GM04503 (cell line): ENCODE measurements around the gene ZNF644.
"Not testable (repeated sequence)": the region's sequence is repeated elsewhere in the genome, so short reads cannot be mapped to it uniquely, and the experiment has no call there.

Source experiments
- DNase-seq: peaks from one replicate; pipeline ENCODE4 v3.0.0-alpha.2; 2012; ENCODE audit warnings: low read depth

The ZNF644 gene

DNA sequence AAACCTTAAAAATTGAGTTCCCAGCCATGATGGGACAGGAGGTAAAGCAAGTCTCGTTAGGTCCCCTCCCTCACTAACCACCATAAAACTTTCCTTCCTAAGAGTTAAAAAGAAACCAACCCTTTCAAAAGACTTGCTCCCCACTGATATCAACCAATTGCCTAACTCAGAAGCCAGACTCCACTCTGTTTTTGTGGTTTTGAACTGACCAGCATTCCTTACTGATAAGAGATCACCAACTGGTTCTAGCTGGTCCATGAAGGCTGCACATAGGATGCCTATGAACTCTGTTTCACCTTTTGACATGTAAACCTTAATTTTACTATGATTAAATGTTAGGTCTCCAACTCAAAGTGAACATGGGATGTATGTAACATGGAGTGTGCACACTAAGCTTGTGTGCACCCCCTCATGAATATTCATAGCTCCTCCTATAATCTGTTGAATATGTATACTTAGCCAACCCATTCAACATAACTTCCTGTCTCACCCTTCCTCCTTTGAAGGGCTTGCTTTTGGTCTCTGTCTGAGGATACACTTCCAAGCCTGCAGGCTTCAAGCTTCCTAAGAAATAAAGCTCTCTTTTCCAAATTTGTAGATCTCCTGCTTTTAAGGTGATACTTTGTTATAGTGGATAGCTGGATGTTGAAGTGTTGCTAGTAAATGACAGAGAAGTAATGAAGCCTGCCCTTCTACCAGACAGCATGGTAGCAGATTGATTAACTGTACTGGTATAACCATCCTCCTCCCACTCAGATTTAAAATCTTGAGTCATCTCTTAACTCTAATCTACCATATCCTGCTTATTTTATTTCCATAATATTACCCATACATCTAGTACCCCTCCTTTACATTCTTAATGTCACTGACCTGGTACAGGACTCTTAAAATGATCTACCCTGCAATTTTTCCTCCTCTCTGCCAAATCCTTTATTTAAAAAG, 95.6 kb downstream of the ZNF644 start:
- peak; percentile 42 for DNase-seq

- DNase-seq = no peak
Measured at GRCh38 chr1:90924982-90925381, 96.9 kb downstream of the ZNF644 start.

GRCh38 chr1:90922996-90923395, 98.8 kb downstream of the ZNF644 start:
- no peak for DNase-seq

GRCh38 chr1:90922202-90922601, 99.6 kb downstream of the ZNF644 start:
- DNase-seq = no peak

DNA sequence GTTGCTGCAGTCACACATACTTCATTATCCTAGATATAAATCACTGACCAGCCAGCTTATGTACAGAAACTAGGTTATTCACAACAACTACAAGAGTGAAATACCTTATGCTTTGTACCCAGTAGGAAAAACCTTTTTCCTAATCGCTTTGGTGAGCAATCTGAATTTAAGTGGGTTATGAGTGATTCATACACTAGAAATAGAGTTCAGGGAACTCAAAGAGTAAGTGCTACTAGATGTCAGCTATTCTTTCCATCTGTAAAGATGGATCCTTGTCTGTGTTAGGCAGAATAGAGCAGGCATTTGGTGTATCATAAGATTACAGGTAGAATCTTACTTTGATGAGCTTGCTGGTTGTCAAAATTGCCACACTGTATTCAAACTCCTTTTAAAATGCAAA, 101.9 kb downstream of the ZNF644 start:
- no peak for DNase-seq

GRCh38 chr1:90919190-90919719, 102.6 kb downstream of the ZNF644 start:
- DNase-seq = no peak

GRCh38 chr1:90911353-90911752, 110.5 kb downstream of the ZNF644 start:
- no peak for DNase-seq

DNA sequence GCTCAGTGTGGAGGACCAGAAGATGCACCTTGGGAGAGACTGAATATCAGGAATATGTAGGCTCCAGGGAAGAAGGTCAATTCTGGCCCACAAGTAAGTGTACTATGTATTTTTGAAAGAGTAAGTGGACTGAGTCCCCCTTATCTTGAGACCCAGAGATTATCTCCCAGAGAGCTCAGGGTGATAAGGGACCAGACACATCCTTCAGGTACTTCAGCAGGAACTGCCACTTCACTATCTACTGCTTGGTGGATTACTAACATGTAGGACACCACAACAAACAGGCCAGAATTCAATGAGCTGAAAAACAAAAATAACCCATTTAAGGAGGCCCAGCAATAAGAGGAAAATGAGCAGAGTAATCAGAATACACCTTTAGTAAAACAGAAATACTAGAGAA, 119.2 kb downstream of the ZNF644 start:
- DNase-seq = no peak

- no peak for DNase-seq
Measured at GRCh38 chr1:90899263-90899662, 122.6 kb downstream of the ZNF644 start.

- not testable (repeated sequence) for DNase-seq
Measured at GRCh38 chr1:90893679-90894078, 128.2 kb downstream of the ZNF644 start.

- DNase-seq = not testable (repeated sequence)
Measured at GRCh38 chr1:90892884-90893283, 129.0 kb downstream of the ZNF644 start.

DNA sequence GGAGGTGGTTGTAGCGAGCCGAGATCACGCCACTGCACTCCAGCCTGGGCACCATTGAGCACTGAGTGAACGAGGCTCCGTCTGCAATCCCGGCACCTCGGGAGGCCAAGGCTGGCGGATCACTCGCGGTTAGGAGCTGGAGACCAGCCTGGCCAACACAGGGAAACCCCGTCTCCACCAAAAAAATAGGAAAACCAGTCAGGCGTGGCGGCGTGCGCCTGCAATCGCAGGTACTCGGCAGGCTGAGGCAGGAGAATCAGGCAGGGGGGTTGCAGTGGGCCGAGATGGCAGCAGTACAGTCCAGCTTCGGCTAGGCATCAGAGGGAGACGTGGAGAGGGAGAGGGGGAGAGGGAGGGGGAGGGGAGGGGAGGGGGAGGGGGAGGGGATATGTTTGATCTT, 129.6 kb downstream of the ZNF644 start:
- DNase-seq = not testable (repeated sequence)

- DNase-seq = not testable (repeated sequence)
Measured at GRCh38 chr1:90891756-90892155, 130.1 kb downstream of the ZNF644 start.

DNA sequence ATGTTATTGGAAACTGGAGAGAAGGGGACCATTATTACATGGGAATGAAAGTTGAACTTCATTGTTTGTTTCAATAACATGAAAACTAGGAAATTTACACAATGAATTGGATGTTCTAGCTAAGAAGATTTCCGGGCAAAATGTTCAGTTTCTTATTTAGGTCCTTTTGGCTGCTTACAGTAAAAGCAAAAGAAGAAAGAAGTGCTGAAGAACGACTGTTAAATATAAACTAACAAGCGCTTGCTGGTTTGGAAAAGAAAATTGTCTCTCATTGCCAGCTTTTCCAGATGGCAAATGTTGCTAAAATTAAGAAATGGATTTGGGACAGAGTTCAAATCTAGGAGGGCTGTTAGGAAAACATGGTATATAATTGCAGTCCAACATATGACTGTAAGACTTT, 139.6 kb downstream of the ZNF644 start:
- no peak for DNase-seq

GRCh38 chr1:90881034-90881433, 140.8 kb downstream of the ZNF644 start:
- DNase-seq = no peak

DNA sequence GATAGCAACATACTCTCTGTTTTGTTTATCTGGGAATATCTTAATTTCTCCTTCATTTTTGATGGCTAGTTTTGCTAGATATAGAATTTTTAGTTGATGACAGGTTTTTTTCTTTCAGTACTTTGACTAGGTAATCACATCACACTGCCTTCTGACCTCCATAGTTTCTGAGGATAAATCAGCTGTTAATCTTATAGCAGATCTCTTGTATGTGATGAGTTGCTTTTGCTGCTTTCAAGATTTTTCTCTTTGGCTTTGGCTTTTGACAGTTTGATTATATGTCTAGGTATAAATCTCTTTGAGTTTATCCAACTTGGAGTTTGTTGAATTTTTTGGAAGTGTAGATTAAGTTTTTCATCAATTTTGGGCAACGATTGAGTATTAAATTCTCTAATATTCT, 142.6 kb downstream of the ZNF644 start:
- DNase-seq = no peak

- DNase-seq = no peak
Measured at GRCh38 chr1:90876101-90876500, 145.7 kb downstream of the ZNF644 start.
